GM23338 (cell line): Measurements from ENCODE around the gene NIPAL3. TPM values are rescaled to one million over a fixed set of nuclear protein-coding genes. Genes with fewer than 3 reads are reported as not detected.

Experiments used
- ATAC-seq: fragments of 200-7000 bp; cut with Tn5 transposase; 3 replicates; pipeline ENCODE4 v1.9.1; 2020
- DNase-seq: peaks from one replicate; pipeline ENCODE4 v3.0.0-alpha.2; 2015; ENCODE audit warnings: low spot score
- H2AFZ ChIP-seq: fragments of 200-600 bp; sonication (generic); 2 replicates; pipeline ENCODE4 v1.8.0; 2016; ENCODE audit warnings: antibody characterized with exemption, mild to moderate bottlenecking, moderate library complexity
- H3F3A ChIP-seq: fragments of 200-600 bp; sonication (generic); replicated peaks from 2 replicates; pipeline ENCODE4 v1.8.0; 2017; ENCODE audit warnings: antibody characterized with exemption, mixed run types, low read depth
- H3K27ac ChIP-seq: fragments of 200-600 bp; sonication (generic); 2 replicates; pipeline ENCODE4 v1.6.1; 2016; ENCODE audit warnings: low read depth
- H3K27me3 ChIP-seq: fragments of 200-600 bp; sonication (generic); 2 replicates; pipeline ENCODE4 v1.8.0; 2016; ENCODE audit warnings: mild to moderate bottlenecking, mixed run types, moderate library complexity; ENCODE audit not compliant: insufficient read depth
- H3K36me3 ChIP-seq: fragments of 200-600 bp; sonication (generic); 2 replicates; pipeline ENCODE4 v1.8.0; 2016; ENCODE audit warnings: mild to moderate bottlenecking; ENCODE audit not compliant: insufficient read depth
- H3K4me1 ChIP-seq: fragments of 200-600 bp; sonication (generic); 2 replicates; pipeline ENCODE4 v1.8.0; 2016; ENCODE audit warnings: mild to moderate bottlenecking, moderate library complexity; ENCODE audit not compliant: insufficient read depth
- H3K4me2 ChIP-seq: fragments of 200-600 bp; sonication (generic); 2 replicates; pipeline ENCODE4 v1.7.1; 2017; ENCODE audit warnings: mixed run types
- H3K4me3 ChIP-seq: fragments of 200-600 bp; sonication (generic); 2 replicates; pipeline ENCODE4 v1.6.1; 2016; ENCODE audit warnings: mixed run types
- H3K79me2 ChIP-seq: fragments of 200-600 bp; sonication (generic); replicated peaks from 2 replicates; pipeline ENCODE4 v1.8.0; 2017; ENCODE audit warnings: mild to moderate bottlenecking; ENCODE audit not compliant: insufficient read depth
- H3K9me2 ChIP-seq: fragments of 200-600 bp; sonication (generic); 2 replicates; pipeline ENCODE4 v1.8.0; 2017; ENCODE audit not compliant: insufficient read depth
- H4K20me1 ChIP-seq: fragments of 200-600 bp; sonication (generic); replicated peaks from 2 replicates; pipeline ENCODE4 v1.8.0; 2017; ENCODE audit warnings: mild to moderate bottlenecking; ENCODE audit not compliant: insufficient read depth
- H3K27ac Mint-ChIP-seq: 2 replicates; pipeline ENCODE4 v1.8.0; 2020; ENCODE audit warnings: inconsistent platforms, mild to moderate bottlenecking, moderate library complexity, mixed read lengths
- H3K27me3 Mint-ChIP-seq: 3 replicates; pipeline ENCODE4 v1.8.0; 2022; ENCODE audit warnings: low read depth, mild to moderate bottlenecking, moderate library complexity, mixed read lengths, inconsistent platforms; ENCODE audit not compliant: insufficient read depth, poor library complexity
- H3K36me3 Mint-ChIP-seq: 3 replicates; pipeline ENCODE4 v1.8.0; 2021; ENCODE audit warnings: low read depth, mild to moderate bottlenecking, inconsistent platforms, moderate library complexity, mixed read lengths
- H3K4me1 Mint-ChIP-seq: 3 replicates; pipeline ENCODE4 v1.8.0; 2020; ENCODE audit warnings: mild to moderate bottlenecking, inconsistent platforms, mixed read lengths
- H3K4me3 Mint-ChIP-seq: 3 replicates; pipeline ENCODE4 v1.8.0; 2021; ENCODE audit warnings: moderate library complexity, mild to moderate bottlenecking, inconsistent platforms, mixed read lengths
- H3K9me3 Mint-ChIP-seq: 3 replicates; pipeline ENCODE4 v1.8.0; 2020; ENCODE audit warnings: moderate library complexity, mild to moderate bottlenecking, inconsistent platforms, mixed read lengths
- EZH2 ChIP-seq: fragments of 200-600 bp; sonication (generic); IDR thresholded peaks from one replicate; pipeline ENCODE4 v1.8.0; 2017; ENCODE audit warnings: antibody characterized with exemption, mild to moderate bottlenecking, low read depth; ENCODE audit not compliant: unreplicated experiment
- ZNF114 ChIP-seq: fragments of 250-450 bp; sonication (Bioruptor Pico); IDR thresholded peaks from 2 replicates; pipeline ENCODE4 v1.5.0; 2020; ENCODE audit warnings: mild to moderate bottlenecking, moderate library complexity
- ZNF331 ChIP-seq: fragments of 250-450 bp; sonication (Bioruptor Pico); IDR thresholded peaks from 2 replicates; pipeline ENCODE4 v1.5.0; 2020; ENCODE audit warnings: low read depth, mild to moderate bottlenecking, moderate library complexity
- polyA plus RNA-seq: library from polyadenylated mRNA; unstranded; fragments of >200 nt; fragmentation: Nextera tagmentation; extraction: Ambion mirVana; gene quantifications from 2 replicates; pipeline ENCODE4 v1.2.1, GENCODE V29; 2016
- total RNA-seq: library from RNA; depleted of rRNA; stranded (reverse); fragments of >200 nt; shearing (Covaris generic); gene quantifications from 2 replicates; pipeline ENCODE4 v1.2.3, GENCODE V29; 2014
- TF ChIP-seq, protein P1 (sequence below): fragments of 250-450 bp; sonication (Bioruptor Pico); IDR thresholded peaks from 2 replicates; pipeline ENCODE4 v1.5.0; 2020; ENCODE audit warnings: mild to moderate bottlenecking, moderate library complexity
- TF ChIP-seq, protein P2 (sequence below), 2 experiments: fragments of 200-600 bp in 1 of 2; sonication (generic) in 1 of 2; conservative IDR thresholded peaks; 2 replicates each; pipeline versions ENCODE4 v1.5.1 to v1.6.1; 2016 to 2017; ENCODE audit warnings: antibody characterized with exemption in 2 of 2, low read depth in 2 of 2, mild to moderate bottlenecking in 2 of 2, moderate library complexity in 1 of 2
- TF ChIP-seq, protein P3 (sequence below): IDR thresholded peaks from 2 replicates; pipeline ENCODE4 v1.6.1; 2016; ENCODE audit warnings: antibody characterized with exemption

NIPAL3 gene
- total and polyA plus RNA-seq, 2 experiments from 2014 or later = 5.5 to 9.6 TPM

DNA sequence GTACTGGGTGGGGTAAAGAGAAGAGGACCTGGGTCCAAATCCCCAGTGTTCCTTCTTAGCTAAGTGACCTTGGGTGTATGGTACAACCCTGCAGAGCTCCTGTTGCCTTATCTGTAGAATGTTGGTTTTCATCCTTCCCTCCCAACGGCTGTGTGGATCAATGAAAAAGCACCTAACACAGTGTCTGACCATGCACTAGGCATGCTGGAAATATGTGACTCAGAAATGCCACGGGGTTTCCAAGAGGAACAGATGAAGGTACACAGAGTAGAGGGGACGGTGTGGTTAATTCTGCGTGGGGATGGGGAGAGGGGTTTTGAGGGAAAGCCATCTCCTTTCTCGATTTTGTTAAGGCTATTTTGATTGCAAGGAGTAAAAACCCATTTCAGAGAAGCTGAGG is 8.6 kb downstream of the NIPAL3 start (continued):
- TF ChIP-seq, protein P1, sequence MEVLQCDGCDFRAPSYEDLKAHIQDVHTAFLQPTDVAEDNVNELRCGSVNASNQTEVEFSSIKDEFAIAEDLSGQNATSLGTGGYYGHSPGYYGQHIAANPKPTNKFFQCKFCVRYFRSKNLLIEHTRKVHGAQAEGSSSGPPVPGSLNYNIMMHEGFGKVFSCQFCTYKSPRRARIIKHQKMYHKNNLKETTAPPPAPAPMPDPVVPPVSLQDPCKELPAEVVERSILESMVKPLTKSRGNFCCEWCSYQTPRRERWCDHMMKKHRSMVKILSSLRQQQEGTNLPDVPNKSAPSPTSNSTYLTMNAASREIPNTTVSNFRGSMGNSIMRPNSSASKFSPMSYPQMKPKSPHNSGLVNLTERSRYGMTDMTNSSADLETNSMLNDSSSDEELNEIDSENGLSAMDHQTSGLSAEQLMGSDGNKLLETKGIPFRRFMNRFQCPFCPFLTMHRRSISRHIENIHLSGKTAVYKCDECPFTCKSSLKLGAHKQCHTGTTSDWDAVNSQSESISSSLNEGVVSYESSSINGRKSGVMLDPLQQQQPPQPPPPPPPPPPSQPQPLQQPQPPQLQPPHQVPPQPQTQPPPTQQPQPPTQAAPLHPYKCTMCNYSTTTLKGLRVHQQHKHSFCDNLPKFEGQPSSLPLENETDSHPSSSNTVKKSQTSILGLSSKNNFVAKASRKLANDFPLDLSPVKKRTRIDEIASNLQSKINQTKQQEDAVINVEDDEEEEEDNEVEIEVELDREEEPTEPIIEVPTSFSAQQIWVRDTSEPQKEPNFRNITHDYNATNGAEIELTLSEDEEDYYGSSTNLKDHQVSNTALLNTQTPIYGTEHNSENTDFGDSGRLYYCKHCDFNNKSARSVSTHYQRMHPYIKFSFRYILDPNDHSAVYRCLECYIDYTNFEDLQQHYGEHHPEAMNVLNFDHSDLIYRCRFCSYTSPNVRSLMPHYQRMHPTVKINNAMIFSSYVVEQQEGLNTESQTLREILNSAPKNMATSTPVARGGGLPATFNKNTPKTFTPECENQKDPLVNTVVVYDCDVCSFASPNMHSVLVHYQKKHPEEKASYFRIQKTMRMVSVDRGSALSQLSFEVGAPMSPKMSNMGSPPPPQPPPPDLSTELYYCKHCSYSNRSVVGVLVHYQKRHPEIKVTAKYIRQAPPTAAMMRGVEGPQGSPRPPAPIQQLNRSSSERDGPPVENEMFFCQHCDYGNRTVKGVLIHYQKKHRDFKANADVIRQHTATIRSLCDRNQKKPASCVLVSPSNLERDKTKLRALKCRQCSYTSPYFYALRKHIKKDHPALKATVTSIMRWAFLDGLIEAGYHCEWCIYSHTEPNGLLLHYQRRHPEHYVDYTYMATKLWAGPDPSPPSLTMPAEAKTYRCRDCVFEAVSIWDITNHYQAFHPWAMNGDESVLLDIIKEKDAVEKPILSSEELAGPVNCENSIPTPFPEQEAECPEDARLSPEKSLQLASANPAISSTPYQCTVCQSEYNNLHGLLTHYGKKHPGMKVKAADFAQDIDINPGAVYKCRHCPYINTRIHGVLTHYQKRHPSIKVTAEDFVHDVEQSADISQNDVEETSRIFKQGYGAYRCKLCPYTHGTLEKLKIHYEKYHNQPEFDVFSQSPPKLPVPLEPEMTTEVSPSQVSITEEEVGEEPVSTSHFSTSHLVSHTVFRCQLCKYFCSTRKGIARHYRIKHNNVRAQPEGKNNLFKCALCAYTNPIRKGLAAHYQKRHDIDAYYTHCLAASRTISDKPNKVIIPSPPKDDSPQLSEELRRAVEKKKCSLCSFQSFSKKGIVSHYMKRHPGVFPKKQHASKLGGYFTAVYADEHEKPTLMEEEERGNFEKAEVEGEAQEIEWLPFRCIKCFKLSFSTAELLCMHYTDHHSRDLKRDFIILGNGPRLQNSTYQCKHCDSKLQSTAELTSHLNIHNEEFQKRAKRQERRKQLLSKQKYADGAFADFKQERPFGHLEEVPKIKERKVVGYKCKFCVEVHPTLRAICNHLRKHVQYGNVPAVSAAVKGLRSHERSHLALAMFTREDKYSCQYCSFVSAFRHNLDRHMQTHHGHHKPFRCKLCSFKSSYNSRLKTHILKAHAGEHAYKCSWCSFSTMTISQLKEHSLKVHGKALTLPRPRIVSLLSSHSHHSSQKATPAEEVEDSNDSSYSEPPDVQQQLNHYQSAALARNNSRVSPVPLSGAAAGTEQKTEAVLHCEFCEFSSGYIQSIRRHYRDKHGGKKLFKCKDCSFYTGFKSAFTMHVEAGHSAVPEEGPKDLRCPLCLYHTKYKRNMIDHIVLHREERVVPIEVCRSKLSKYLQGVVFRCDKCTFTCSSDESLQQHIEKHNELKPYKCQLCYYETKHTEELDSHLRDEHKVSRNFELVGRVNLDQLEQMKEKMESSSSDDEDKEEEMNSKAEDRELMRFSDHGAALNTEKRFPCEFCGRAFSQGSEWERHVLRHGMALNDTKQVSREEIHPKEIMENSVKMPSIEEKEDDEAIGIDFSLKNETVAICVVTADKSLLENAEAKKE = no peak
- no peak for TF ChIP-seq EZH2
- TF ChIP-seq, protein P2, sequence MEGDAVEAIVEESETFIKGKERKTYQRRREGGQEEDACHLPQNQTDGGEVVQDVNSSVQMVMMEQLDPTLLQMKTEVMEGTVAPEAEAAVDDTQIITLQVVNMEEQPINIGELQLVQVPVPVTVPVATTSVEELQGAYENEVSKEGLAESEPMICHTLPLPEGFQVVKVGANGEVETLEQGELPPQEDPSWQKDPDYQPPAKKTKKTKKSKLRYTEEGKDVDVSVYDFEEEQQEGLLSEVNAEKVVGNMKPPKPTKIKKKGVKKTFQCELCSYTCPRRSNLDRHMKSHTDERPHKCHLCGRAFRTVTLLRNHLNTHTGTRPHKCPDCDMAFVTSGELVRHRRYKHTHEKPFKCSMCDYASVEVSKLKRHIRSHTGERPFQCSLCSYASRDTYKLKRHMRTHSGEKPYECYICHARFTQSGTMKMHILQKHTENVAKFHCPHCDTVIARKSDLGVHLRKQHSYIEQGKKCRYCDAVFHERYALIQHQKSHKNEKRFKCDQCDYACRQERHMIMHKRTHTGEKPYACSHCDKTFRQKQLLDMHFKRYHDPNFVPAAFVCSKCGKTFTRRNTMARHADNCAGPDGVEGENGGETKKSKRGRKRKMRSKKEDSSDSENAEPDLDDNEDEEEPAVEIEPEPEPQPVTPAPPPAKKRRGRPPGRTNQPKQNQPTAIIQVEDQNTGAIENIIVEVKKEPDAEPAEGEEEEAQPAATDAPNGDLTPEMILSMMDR (conservative IDR thresholded peaks at IDR 0.05; ENCODE audit: low read depth in 2 of 2) = no peak

DNA sequence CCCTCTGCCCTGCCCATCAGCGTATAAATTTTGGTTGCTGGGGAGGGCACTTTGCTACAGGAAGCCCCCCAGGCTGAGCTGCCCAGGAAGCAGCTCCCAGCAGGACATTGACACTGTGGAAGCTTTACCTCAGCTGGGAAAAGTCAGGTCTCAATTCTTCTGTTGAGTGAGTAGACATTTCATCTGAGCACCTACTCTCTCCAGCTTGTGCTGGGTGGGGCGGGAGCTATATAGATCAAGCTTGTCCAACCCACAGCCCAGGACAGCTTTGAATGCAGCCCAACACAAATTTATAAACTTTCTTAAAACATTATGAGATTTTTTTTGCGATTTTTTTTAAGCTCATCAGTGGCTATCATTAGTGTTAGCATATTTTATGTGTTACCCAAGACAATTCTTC is 9.4 kb downstream of the NIPAL3 start:
- no peak overlapping the region for H3K4me2 ChIP-seq
- H2AFZ ChIP-seq = no peak overlapping the region
- DNase-seq (no peak), ATAC-seq (no peak)
- H3K27me3 ChIP-seq = no peaks in the 10 kb centered on the region
- no peaks in the 10 kb centered on the region; the same call in 1 of the 2 replicates for H3K79me2 ChIP-seq
- no peaks in the 10 kb centered on the region for H3F3A ChIP-seq
- no peak overlapping the region; the same call in 1 of the 2 replicates for H3K27ac Mint-ChIP-seq
- no peaks in the 10 kb centered on the region; the same call in 1 of the 2 replicates for H3K36me3 ChIP-seq
- no peaks in the 10 kb centered on the region for H3K36me3 Mint-ChIP-seq
- H3K4me3 ChIP-seq = no peak overlapping the region
- H3K4me1 Mint-ChIP-seq = peaks cover 19% of the 10 kb centered on the region
- no peaks in the 10 kb centered on the region for H3K9me3 Mint-ChIP-seq
- H4K20me1 ChIP-seq = no peaks in the 10 kb centered on the region
- no peaks in the 10 kb centered on the region for H3K9me2 ChIP-seq
- no peaks in the 10 kb centered on the region for H3K4me1 ChIP-seq
- H3K4me3 Mint-ChIP-seq = no peak overlapping the region
- H3K27ac ChIP-seq = no peak overlapping the region
- peaks cover 5% of the 10 kb centered on the region for H3K27me3 Mint-ChIP-seq
- TF ChIP-seq, protein P1 = no peak
- TF ChIP-seq ZNF331 (CRISPR knock-in tag) = no peak
- TF ChIP-seq, protein P3, sequence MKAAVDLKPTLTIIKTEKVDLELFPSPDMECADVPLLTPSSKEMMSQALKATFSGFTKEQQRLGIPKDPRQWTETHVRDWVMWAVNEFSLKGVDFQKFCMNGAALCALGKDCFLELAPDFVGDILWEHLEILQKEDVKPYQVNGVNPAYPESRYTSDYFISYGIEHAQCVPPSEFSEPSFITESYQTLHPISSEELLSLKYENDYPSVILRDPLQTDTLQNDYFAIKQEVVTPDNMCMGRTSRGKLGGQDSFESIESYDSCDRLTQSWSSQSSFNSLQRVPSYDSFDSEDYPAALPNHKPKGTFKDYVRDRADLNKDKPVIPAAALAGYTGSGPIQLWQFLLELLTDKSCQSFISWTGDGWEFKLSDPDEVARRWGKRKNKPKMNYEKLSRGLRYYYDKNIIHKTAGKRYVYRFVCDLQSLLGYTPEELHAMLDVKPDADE = no peak
- no peak for TF ChIP-seq ZNF114
- no peak for TF ChIP-seq EZH2
